ENCODE data around the gene FOLH1.
"Not testable (repeated sequence)": the region's sequence is repeated elsewhere in the genome, so short reads cannot be mapped to it uniquely, and the experiment has no call there.

Gene FOLH1

GRCh38 chr11:49177936-49178335 lies 30.5 kb downstream of the FOLH1 start:
- DNase-seq (ENCODE audit: low read depth) = not testable (repeated sequence)

GRCh38 chr11:49175378-49175777 lies 33.0 kb downstream of the FOLH1 start:
- DNase-seq (ENCODE audit: low read depth) = not testable (repeated sequence)

GRCh38 chr11:49174691-49175366 lies 33.6 kb downstream of the FOLH1 start:
- not testable (repeated sequence) for DNase-seq (ENCODE audit: low read depth)

GRCh38 chr11:49171613-49172012 lies 36.8 kb downstream of the FOLH1 start:
- DNase-seq (ENCODE audit: low read depth) = not testable (repeated sequence)

GRCh38 chr11:49169579-49169978 lies 38.8 kb downstream of the FOLH1 start:
- not testable (repeated sequence) for DNase-seq (ENCODE audit: low read depth)

- DNase-seq (ENCODE audit: low read depth) = not testable (repeated sequence)
Observed at GRCh38 chr11:49168992-49169391, 39.4 kb downstream of the FOLH1 start.

GRCh38 chr11:49151211-49151610 lies 57.2 kb downstream of the FOLH1 start:
- no peak for DNase-seq (ENCODE audit: low read depth)

GRCh38 chr11:49102356-49102755 lies 106.0 kb downstream of the FOLH1 start:
- not testable (repeated sequence) for DNase-seq (ENCODE audit: low read depth)
